GM19351 (cell line): ENCODE data around the gene MRPS14.
"Not testable (repeated sequence)": the region's sequence is repeated elsewhere in the genome, so short reads cannot be mapped to it uniquely, and the experiment has no call there.

Experiments used
- ATAC-seq: cut with Tn5 transposase; IDR thresholded peaks from one replicate; pipeline ENCODE4 v1.9.1; 2021; ENCODE audit warnings: mild to moderate bottlenecking, moderate library complexity; ENCODE audit not compliant: unreplicated experiment

MRPS14 gene

GRCh38 chr1:175024773-175025172 is 1.5 kb upstream of the MRPS14 start:
- ATAC-seq, result no peak

GRCh38 chr1:175023922-175024242 is 657 bp upstream of the MRPS14 start:
- ATAC-seq, result not testable (repeated sequence)

- no peak for ATAC-seq
These were observed 3.7 kb downstream of the MRPS14 start for GRCh38 chr1:175019524-175019923.

GRCh38 chr1:175015243-175015642 is 8.0 kb downstream of the MRPS14 start:
- no peak for ATAC-seq

- no peak for ATAC-seq
These were observed 9.8 kb downstream of the MRPS14 start for GRCh38 chr1:175013445-175013844.

- ATAC-seq, result no peak
These were observed 13.7 kb downstream of the MRPS14 start for GRCh38 chr1:175009532-175009931.

- no peak for ATAC-seq
These were observed 18.0 kb downstream of the MRPS14 start for GRCh38 chr1:175005085-175005783.

- no peak for ATAC-seq
These were observed 19.7 kb downstream of the MRPS14 start for GRCh38 chr1:175003521-175003920.

- no peak for ATAC-seq
These were observed 20.2 kb downstream of the MRPS14 start for GRCh38 chr1:175002910-175003517.

- ATAC-seq, result no peak
These were observed 22.5 kb downstream of the MRPS14 start for GRCh38 chr1:175000697-175001187.

- no peak for ATAC-seq
These were observed 23.1 kb downstream of the MRPS14 start, which contains the start of gene CACYBP for GRCh38 chr1:174999936-175000696. CACYBP (plus strand) TSS chr1:174999947; CDS start chr1:175000181, 234 bp downstream.

GRCh38 chr1:174999216-174999935 is 23.8 kb downstream of the MRPS14 start:
- peak; percentile 75 for ATAC-seq

GRCh38 chr1:174998569-174999215 is 24.5 kb downstream of the MRPS14 start:
- ATAC-seq, result no peak

- no peak for ATAC-seq
These were observed 26.2 kb downstream of the MRPS14 start for GRCh38 chr1:174997041-174997440.

- no peak for ATAC-seq
These were observed 26.7 kb downstream of the MRPS14 start for GRCh38 chr1:174996476-174996875.

- ATAC-seq, result no peak
These were observed 27.3 kb downstream of the MRPS14 start for GRCh38 chr1:174995916-174996315.

GRCh38 chr1:174995121-174995520 is 28.1 kb downstream of the MRPS14 start:
- ATAC-seq, result no peak

- no peak for ATAC-seq
These were observed 31.8 kb downstream of the MRPS14 start for GRCh38 chr1:174991473-174991872.

GRCh38 chr1:174990382-174990999 is 32.7 kb downstream of the MRPS14 start:
- ATAC-seq, result peak; percentile 54

GRCh38 chr1:174989536-174990220 is 33.5 kb downstream of the MRPS14 start:
- ATAC-seq, result no peak
